HFFc6 (cell line): Measurements from ENCODE around the gene CPNE1. TPM values are rescaled to one million over a fixed set of nuclear protein-coding genes. Genes with fewer than 3 reads are reported as not detected.

Experiments
- DNase-seq: peaks from one replicate; pipeline ENCODE4 v3.0.0-alpha.2; 2018
- H3K27ac Mint-ChIP-seq: 2 replicates; pipeline ENCODE4 v1.8.0; 2020; ENCODE audit warnings: mild to moderate bottlenecking, mixed read lengths
- H3K27me3 Mint-ChIP-seq: 2 replicates; pipeline ENCODE4 v1.8.0; 2021; ENCODE audit warnings: mild to moderate bottlenecking, moderate library complexity, mixed read lengths; ENCODE audit not compliant: insufficient read depth
- H3K36me3 Mint-ChIP-seq: 2 replicates; pipeline ENCODE4 v1.8.0; 2021; ENCODE audit warnings: low read depth, mixed read lengths
- H3K4me1 Mint-ChIP-seq: 2 replicates; pipeline ENCODE4 v1.8.0; 2020; ENCODE audit warnings: low read depth, mixed read lengths
- H3K4me3 Mint-ChIP-seq: 2 replicates; pipeline ENCODE4 v1.8.0; 2020; ENCODE audit warnings: mild to moderate bottlenecking, moderate library complexity, mixed read lengths
- H3K9me3 Mint-ChIP-seq: 2 replicates; pipeline ENCODE4 v1.8.0; 2020; ENCODE audit warnings: mild to moderate bottlenecking, mixed read lengths
- CTCF ChIP-seq: fragments of 200-600 bp; sonication (generic); IDR thresholded peaks from 2 replicates; pipeline ENCODE4 v1.5.0; 2021; ENCODE audit warnings: antibody characterized with exemption, mild to moderate bottlenecking
- total RNA-seq, 6 experiments: library from RNA; stranded (reverse); fragmentation: NEBNext Ultra II Directional; extraction: Animal tissue kit (Norgen Biotek cat#: 25700); gene quantifications; 2 replicates in 1 of 6; 3 replicates in 5 of 6; pipeline ENCODE4 v1.2.3, GENCODE V29; 2021

Gene CPNE1
- total RNA-seq, 6 experiments from 2014 or later: 200 to 230 (median 213) TPM

GRCh38 chr20:35654415-35654814 lies 10.3 kb downstream of the CPNE1 start:
- DNase-seq: no peak
- Mint-ChIP-seq H3K27me3 (no peaks in the 10 kb centered on the region), H3K4me1 (peaks cover 29% of the 10 kb centered on the region)

GRCh38 chr20:35653893-35654292 lies 10.8 kb downstream of the CPNE1 start:
- Mint-ChIP-seq H3K27ac (no peak overlapping the region), H3K9me3 (no peaks in the 10 kb centered on the region), H3K4me3 (no peak overlapping the region), H3K36me3 (peaks cover 8% of the 10 kb centered on the region; the same call in 1 of the 2 replicates), H3K27me3 (no peaks in the 10 kb centered on the region), H3K4me1 (peaks cover 29% of the 10 kb centered on the region)
- no peak for TF ChIP-seq CTCF
- DNase-seq: no peak

More at GRCh38 chr20:35654415-35654814, 10.3 kb downstream of the CPNE1 start:
- TF ChIP-seq CTCF: no peak
- H3K36me3 Mint-ChIP-seq: peaks cover 8% of the 10 kb centered on the region; the same call in 1 of the 2 replicates
- H3K9me3 Mint-ChIP-seq: no peaks in the 10 kb centered on the region
- no peak overlapping the region for H3K27ac Mint-ChIP-seq
- no peak overlapping the region for H3K4me3 Mint-ChIP-seq

GRCh38 chr20:35653430-35653734 lies 11.3 kb downstream of the CPNE1 start:
- Mint-ChIP-seq H3K27me3 (no peaks in the 10 kb centered on the region), H3K9me3 (no peaks in the 10 kb centered on the region), H3K4me1 (peaks cover 26% of the 10 kb centered on the region), H3K4me3 (no peak overlapping the region), H3K27ac (no peak overlapping the region), H3K36me3 (peaks cover 8% of the 10 kb centered on the region; the same call in 1 of the 2 replicates)
- no peak for DNase-seq
- no peak for TF ChIP-seq CTCF

- H3K36me3 Mint-ChIP-seq: peaks cover 8% of the 10 kb centered on the region; the same call in 1 of the 2 replicates
- TF ChIP-seq CTCF: no peak
Observed at GRCh38 chr20:35652641-35653429, 11.9 kb downstream of the CPNE1 start.

GRCh38 chr20:35651958-35652357 lies 12.7 kb downstream of the CPNE1 start:
- no peak for DNase-seq
- H3K36me3 Mint-ChIP-seq: peaks cover 8% of the 10 kb centered on the region
- TF ChIP-seq CTCF: no peak
- no peaks in the 10 kb centered on the region for H3K9me3 Mint-ChIP-seq
- no peak overlapping the region for H3K4me3 Mint-ChIP-seq
- no peak overlapping the region for H3K27ac Mint-ChIP-seq
- H3K27me3 Mint-ChIP-seq: no peaks in the 10 kb centered on the region
- peaks cover 26% of the 10 kb centered on the region for H3K4me1 Mint-ChIP-seq

More at GRCh38 chr20:35652641-35653429, 11.9 kb downstream of the CPNE1 start:
- peaks cover 26% of the 10 kb centered on the region for H3K4me1 Mint-ChIP-seq
- no peak for DNase-seq
- H3K27ac Mint-ChIP-seq: no peak overlapping the region
- H3K4me3 Mint-ChIP-seq: no peak overlapping the region
- no peaks in the 10 kb centered on the region for H3K9me3 Mint-ChIP-seq
- H3K27me3 Mint-ChIP-seq: no peaks in the 10 kb centered on the region
